HG02981 (cell line): ENCODE data around the gene GRSF1.
"Not testable (repeated sequence)": the region's sequence is repeated elsewhere in the genome, so short reads cannot be mapped to it uniquely, and the experiment has no call there.

Experiments used
- ATAC-seq: cut with Tn5 transposase; IDR thresholded peaks from one replicate; pipeline ENCODE4 v1.9.1; 2021; ENCODE audit warnings: mild to moderate bottlenecking, moderate library complexity; ENCODE audit not compliant: unreplicated experiment

GRSF1 gene

GRCh38 chr4:70838204-70838603 lies 1.5 kb downstream of the GRSF1 start:
- ATAC-seq: no peak

- ATAC-seq: no peak
Measured at GRCh38 chr4:70836081-70836480, 3.6 kb downstream of the GRSF1 start.

GRCh38 chr4:70833675-70834074 lies 6.0 kb downstream of the GRSF1 start:
- ATAC-seq: no peak

GRCh38 chr4:70831293-70831692 lies 8.4 kb downstream of the GRSF1 start:
- no peak for ATAC-seq

GRCh38 chr4:70830054-70830453 lies 9.6 kb downstream of the GRSF1 start:
- ATAC-seq: no peak

- ATAC-seq: no peak
Measured at GRCh38 chr4:70829492-70829891, 10.2 kb downstream of the GRSF1 start.

GRCh38 chr4:70829015-70829414 lies 10.7 kb downstream of the GRSF1 start:
- ATAC-seq: no peak

GRCh38 chr4:70818921-70819320 lies 20.8 kb downstream of the GRSF1 start:
- no peak for ATAC-seq

GRCh38 chr4:70818173-70818855 lies 21.4 kb downstream of the GRSF1 start:
- ATAC-seq: peak; percentile 65

- ATAC-seq: no peak
Measured at GRCh38 chr4:70816894-70817293, 22.8 kb downstream of the GRSF1 start.

GRCh38 chr4:70815370-70815769 lies 24.3 kb downstream of the GRSF1 start:
- no peak for ATAC-seq

- ATAC-seq: no peak
Measured at GRCh38 chr4:70808151-70808550, 31.5 kb downstream of the GRSF1 start.

GRCh38 chr4:70802928-70803580 lies 36.6 kb downstream of the GRSF1 start:
- ATAC-seq: no peak

GRCh38 chr4:70801265-70801809 lies 38.4 kb downstream of the GRSF1 start:
- no peak for ATAC-seq

GRCh38 chr4:70793626-70794025 lies 46.1 kb downstream of the GRSF1 start:
- ATAC-seq: no peak

GRCh38 chr4:70788733-70789132 lies 51.0 kb downstream of the GRSF1 start:
- no peak for ATAC-seq

- no peak for ATAC-seq
Measured at GRCh38 chr4:70787496-70787895, 52.2 kb downstream of the GRSF1 start.

- no peak for ATAC-seq
Measured at GRCh38 chr4:70783096-70783495, 56.6 kb downstream of the GRSF1 start.

- ATAC-seq: no peak
Measured at GRCh38 chr4:70778888-70779422, 60.7 kb downstream of the GRSF1 start.

- ATAC-seq: peak; percentile 82
Measured at GRCh38 chr4:70772929-70773555, 66.6 kb downstream of the GRSF1 start.

- not testable (repeated sequence) for ATAC-seq
Measured at GRCh38 chr4:70769396-70769795, 70.3 kb downstream of the GRSF1 start.
